ENCODE data around the gene TCEAL9.
A peak's percentile ranks its signal among the peaks of the same experiment; 100 is the strongest.

The TCEAL9 gene

DNA sequence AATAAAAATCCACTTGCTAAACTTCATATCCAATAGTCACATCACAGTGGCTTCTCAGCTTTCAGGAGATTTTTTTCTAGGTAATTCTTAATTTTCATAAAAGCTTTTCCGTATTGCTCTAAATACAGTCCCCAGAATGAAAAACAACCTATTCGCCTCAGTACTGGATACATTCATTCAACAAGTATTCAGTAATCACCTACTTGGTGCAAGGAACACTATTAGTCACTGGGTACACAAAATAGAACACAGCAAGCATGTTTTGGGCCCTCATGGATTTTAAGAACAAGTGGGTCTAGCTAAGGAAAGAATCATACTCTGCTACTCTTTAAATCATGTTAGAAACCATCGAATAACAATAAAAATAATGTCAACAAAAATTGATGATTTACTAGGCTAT is 17.3 kb downstream of the TCEAL9 start:
- DNase-seq (ENCODE audit: low read depth) = no peak

DNA sequence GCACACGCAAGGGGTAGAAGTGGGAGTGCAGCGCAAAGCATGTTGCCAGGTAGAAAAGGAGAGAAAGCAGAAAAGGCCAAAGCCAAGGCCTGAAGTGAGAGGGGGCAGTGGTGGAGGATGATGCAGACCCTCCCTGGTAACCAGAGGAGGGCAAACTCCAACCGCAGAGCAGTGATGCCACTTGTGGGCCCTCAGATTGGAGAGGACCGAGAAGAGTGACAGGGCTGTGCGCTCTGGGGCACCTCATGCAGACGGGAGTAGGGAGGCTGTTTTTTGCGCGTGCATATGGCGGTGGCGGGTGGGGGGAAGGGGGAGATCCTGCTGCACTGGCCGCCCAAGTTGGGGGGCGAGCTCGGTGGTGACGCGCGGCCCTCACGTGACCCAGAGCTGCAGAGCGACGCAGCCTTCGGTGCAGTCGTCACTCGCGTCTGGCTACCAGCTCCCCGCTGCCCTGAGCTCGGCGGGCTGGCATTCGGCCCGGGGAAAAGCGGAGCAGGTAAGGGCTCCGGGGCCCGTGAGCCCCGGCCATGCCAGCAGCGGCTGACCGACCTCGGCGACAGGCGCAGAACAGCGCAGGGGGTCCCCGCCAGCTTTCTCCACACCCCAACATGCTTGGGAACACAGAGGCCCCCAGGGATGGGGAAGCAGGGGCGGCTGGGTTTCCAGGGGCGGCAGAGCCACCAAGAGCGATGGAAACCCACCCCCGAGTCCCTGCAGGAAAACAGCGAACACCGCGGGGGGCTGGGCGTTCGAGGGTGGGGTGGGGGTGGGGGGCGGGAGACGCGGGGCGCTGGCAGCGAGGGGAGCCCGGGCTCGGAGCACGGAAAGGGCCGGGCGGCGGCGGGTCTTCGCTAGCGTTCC is 20.0 kb downstream of the TCEAL9 start, which contains the start of gene BEX3:
Gene BEX3 (plus strand): TSS at position 421 of the 861 bp plus-strand sequence. CDS start 984 bp downstream, outside the sequence.
- peak; percentile 51 for DNase-seq (ENCODE audit: low read depth)

GRCh38 chrX:103376979-103377324 is 20.6 kb downstream of the TCEAL9 start:
- DNase-seq (ENCODE audit: low read depth) = no peak

GRCh38 chrX:103378990-103379389 is 22.7 kb downstream of the TCEAL9 start:
- no peak for DNase-seq (ENCODE audit: low read depth)

DNA sequence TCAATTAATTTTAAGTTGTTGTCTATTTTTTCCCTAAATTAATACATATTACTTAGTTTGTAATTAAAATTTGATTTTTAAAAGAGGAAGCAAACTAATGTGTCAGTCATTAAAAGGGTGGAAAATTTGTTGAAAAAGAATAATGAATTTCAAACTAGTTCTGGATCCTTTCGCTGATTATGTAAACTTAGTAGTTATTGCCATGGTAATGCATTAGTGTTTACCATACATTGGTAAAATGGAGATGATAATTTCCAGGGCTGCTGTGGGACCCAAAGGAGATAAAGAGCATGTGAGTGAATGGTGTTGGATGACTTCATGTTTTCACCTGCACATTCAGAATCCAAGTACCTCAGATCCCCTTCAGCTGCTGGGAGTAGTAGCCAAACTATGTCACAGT is 26.6 kb downstream of the TCEAL9 start:
- DNase-seq (ENCODE audit: low read depth) = no peak

- DNase-seq (ENCODE audit: low read depth) = no peak
Measured at GRCh38 chrX:103384672-103385071, 28.4 kb downstream of the TCEAL9 start.

DNA sequence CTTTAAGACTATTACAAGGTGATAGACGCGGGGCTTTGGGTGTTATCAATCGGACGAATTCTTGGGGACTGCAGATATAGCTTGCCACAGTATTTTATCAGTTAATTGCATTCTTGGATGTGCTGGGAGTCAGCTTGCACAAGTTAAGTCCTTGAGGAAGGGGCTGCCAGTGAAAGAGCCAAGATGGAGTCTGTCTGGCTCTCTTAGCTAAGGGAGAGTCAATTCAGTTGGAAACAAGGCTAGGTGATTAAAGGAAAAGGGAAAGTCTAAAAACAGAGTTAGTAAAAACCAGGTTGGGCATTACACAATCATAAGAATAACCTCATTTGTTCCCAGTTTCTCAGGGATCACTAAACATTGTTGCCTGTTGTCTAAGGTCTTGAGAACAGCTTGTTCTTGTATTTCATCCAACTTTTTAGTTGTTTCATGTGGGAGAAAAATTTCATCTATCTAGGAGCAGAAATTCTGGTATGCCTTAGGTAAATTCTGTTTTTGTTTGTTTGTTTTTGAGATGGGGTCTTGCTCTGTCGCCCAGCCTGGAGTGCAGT is 29.1 kb downstream of the TCEAL9 start:
- peak; percentile 61 for DNase-seq (ENCODE audit: low read depth)

GRCh38 chrX:103386332-103386731 is 30.0 kb downstream of the TCEAL9 start:
- DNase-seq (ENCODE audit: low read depth) = no peak

DNA sequence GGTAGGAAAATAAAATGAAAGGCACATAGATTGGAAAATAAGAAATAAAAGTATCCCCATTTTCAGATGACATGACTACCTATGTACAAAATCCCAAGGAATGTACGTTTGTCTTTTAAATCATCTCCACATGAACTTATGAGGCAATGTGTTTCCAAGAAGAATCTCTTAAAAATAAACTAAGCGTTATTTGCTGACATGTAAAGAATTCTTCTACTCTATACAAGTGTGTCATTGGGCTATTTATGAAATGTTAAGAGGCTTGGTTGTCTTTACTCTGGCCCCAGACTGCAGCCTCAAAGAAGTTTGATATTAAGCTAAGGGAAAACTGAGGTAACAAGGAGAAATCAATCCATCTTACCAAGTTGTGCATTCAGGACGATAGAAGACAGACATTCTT is 37.2 kb downstream of the TCEAL9 start:
- no peak for DNase-seq (ENCODE audit: low read depth)

DNA sequence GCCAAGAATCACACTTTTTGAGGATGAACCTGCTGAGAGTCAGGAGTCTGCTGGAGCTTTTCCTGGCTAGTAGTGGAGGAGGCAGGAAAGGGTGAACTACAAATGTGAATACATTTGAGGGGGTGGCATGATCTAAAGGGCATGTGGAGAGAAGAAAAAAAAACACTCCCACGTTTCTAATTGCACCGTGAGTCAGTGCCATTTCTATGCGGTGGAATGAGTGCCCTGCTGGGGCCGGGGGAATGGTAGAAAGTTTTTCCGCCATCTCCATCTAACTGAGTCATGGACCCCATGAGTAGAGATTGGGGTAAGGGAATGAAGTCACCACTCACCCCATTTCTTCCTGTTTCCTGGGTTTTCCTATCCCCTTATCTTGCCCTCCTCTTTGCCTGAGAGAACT is 39.9 kb downstream of the TCEAL9 start:
- no peak for DNase-seq (ENCODE audit: low read depth)

GRCh38 chrX:103396660-103397059 is 40.4 kb downstream of the TCEAL9 start:
- DNase-seq (ENCODE audit: low read depth) = no peak

DNA sequence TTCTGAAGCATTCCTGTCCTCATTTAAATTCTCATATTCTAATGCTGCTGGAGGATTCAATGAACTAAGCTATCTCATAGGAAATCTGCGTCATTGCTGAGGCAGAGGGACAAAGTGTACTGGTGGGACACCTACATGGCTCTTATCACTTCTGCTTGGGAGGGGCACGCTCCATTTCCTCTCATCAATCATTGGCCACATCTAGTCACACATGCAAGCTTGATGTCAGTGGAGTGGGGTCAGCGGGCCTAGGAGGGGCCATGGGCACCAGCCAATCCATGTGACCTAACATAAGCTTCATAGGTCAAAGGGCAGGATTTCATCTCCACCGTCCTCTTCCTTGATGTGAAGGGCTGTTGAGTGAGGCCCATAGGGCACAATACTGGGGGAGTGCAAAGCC is 41.4 kb downstream of the TCEAL9 start:
- no peak for DNase-seq (ENCODE audit: low read depth)

DNA sequence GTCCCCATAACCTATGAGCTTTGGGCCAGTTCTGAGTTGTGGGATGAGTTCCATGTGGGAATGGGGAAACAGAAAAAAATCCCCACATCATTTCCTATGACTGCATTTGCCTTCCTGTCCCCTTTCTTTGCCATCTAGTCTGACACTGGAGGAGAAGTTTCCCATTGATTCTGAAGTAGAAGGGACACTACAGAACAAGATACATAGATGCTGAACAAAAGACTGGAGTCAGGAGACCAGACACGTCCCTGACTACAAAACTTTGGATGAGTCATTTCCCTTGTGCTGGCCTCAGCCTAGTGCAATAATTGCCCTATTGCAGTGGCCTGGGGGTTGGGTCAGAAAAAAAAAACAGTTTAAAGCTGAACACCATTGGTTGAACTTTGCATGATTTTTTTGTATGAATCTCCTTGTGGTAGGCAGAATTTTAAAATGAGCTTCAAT is 42.1 kb downstream of the TCEAL9 start:
- DNase-seq (ENCODE audit: low read depth) = peak; percentile 84

GRCh38 chrX:103399744-103400143 is 43.4 kb downstream of the TCEAL9 start:
- DNase-seq (ENCODE audit: low read depth) = no peak

DNA sequence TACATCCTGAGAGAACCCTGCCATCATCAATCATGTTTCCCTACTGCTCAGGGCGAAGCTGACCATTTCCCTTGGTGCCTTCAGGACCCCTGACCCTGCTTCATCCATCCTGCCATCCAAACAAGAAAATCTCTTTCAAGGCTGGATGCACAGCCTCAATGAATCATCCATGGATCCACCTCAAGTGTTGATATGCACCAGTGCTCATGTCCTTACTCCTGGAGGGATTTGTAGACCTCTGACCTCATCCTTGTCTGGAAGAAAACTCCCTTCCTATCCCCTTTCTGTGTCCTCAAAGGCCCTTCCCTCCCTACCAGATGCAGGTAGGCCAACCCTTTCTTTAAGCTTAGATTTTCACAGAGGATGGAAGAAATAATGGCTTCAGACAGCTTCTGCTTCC is 44.6 kb downstream of the TCEAL9 start:
- no peak for DNase-seq (ENCODE audit: low read depth)

DNA sequence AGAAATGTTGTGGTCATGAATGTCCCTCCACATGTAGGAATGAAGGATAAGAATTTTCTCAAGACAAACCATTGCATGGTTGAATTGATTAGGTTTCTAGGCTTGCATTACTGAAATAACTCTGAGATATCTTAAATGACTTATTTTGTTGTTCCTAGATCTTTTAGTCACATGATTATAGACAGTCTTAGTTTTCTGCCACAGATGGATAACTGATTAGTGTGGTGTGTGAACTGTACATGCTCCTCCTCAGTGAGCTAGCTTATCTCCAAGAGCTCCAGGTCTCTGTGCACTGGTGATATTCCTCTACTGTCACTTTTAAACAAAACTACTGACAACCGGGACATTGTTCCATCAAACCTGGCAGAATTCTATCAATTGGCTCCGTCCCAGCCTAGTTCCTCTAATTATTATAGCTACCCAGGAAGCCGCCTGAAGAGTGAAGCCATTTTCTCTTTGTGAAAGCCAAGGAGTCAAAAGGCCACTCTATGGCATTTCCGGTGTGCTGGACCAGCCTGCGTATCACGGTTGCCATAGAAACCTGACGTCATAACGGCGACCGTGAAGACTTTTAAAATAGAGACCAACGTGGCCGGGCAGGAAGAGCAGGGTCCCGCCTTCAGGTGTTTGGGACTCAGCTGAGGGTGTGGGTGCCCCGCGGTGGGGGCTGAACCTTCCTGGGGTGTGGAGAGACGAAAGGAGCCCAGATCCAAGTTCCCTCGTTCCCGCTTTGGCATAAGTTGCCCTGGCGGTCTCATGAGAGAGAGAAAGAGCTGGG is 48.1 kb downstream of the TCEAL9 start:
- DNase-seq (ENCODE audit: low read depth) = peak; percentile 85

DNA sequence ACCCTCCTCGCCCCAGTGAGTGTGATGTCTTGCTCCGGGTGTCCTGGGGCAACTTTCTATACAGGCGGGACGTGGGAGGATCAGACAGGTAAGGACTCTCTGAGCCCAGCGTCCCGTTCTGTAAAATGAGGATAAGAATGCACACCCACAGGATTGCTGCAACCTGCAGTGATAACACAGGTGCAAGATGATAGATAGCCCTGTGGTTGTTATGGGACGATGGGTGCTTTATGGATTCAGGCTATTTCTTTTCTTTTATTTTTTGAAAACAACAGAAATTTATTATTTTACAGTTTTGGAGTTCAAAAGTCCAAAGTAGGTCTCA is 48.7 kb downstream of the TCEAL9 start:
- DNase-seq (ENCODE audit: low read depth) = no peak

DNA sequence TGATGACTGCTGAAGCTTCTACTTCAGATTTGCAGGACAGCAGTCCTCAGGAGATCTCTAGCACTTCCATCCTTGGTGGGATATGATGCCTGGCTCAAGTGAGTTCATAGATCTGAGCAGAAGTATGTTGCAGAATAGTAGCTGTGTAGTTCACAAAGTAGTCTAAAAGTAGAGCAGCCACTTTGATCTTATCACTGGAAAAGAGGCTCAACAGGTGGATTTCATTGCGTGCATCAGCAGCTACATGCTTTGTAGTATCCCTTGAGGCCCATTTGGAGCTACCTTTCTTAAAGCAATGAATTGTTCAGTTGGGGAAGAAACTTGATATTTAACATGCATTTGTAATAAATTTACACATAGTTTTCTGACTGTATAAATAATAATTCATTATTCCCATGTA is 50.0 kb downstream of the TCEAL9 start:
- DNase-seq (ENCODE audit: low read depth) = no peak

DNA sequence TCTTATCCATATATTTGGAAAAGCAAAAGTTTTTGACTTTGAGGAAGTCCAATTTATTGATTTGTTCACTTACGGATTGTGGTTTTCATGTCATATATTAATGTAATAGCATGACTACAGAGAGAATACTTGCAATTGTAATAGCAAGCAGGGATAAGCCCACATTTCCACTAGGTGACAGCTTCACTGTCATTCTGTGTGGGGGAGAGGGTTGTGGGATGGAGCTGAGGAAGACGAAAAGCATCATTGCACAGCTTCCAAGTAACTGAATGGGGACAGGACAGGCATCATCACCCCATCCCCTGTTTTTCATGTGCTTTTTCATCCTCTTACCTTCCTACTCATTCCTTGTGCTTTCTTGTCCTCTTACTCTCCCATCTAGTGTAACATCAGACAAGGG is 51.5 kb downstream of the TCEAL9 start:
- no peak for DNase-seq (ENCODE audit: low read depth)

Measured in fibroblast of the conjunctiva (primary cell).